HG03442 (cell line): ENCODE data around the gene EEF1E1.

ENCODE experiments used
- ATAC-seq: cut with Tn5 transposase; IDR thresholded peaks from one replicate; pipeline ENCODE4 v1.9.1; 2021; ENCODE audit warnings: mild to moderate bottlenecking, moderate library complexity; ENCODE audit not compliant: unreplicated experiment

EEF1E1 gene

DNA sequence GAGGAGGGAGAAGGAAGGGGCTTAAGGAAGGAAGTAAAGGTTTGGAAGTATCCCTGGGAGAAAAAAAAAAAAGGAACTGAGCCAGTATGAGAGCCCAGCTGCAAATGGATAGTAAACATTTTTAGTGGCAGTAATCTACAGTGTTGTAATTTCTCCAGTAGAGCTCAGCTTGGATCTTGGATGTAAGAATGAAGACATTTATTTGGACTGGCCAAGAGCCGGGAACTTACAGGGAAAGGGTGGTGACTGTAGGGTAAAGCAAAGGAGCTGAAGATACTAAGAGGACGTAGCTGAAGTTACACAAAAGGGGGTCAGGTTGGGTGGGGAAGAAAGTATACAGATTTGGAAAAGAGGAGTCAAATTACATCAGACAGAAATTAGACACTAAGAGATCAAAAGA is 13.5 kb downstream of the EEF1E1 start:
- no peak for ATAC-seq

- no peak for ATAC-seq
Measured at GRCh38 chr6:8087870-8088754, 14.2 kb downstream of the EEF1E1 start.

- no peak for ATAC-seq
Measured at GRCh38 chr6:8086755-8087306, 15.5 kb downstream of the EEF1E1 start.

DNA sequence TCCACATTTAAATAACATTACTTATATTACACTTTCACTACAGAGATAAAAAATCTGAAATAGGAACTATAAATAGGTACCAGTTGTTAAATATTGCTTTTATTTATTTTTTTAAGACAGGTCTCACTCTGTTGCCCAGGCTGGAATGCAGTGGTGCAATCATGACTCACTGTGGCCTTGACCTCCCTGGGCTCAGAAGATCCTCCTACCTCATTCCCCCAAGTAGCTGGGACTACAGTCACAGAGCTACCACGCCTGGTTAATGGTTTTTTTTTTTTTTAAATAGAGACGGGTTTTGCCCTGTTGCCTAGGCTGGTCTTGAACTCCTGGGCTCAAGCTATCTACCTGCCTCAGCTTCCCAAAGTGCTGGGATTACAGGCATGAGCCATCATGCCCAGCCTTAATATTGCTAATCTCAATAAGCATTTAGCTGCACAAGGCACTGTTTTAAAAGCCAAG is 17.3 kb downstream of the EEF1E1 start:
- no peak for ATAC-seq

- ATAC-seq, result no peak
Measured at GRCh38 chr6:8084586-8084985, 17.8 kb downstream of the EEF1E1 start.

DNA sequence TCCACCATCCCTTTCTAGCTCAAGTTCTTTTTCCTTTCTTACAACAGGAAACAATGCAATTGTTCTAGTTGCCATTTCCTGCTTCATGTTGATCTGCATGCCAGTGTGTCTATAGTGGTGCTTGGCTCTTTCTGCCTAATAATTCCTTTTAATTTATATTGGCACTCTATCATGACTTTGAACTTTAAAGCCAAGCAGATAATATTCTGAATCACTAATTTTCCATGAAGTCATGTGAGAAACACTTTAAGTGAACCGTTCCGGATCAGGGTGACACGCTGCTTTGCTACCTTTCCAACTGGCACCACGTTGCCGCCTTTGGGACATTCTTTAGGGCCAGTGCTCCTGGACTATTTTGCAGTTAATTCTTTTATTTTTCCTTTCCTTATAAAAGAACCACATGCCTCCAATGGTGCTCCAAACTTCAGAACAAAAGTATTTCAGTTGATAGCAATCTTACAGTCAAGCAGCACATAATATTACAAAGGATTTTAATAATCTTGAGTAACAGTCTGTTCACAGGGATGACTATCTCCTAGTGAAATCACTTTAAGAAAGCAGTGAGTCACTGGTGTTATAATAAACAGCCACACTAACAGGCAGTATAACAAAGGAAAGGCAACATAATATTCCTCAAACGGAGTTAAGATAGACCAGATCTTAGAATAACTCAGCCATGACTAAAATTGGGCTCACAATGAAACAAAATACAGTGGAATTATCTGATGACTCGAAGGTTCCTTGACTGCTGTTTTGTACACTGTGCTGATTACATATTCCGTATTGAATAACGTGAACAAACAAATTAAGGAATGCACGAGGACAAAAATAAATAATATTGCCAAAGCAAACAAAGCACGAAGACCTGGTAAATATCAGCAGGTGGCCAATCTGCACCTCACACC is 19.1 kb downstream of the EEF1E1 start:
- no peak for ATAC-seq

DNA sequence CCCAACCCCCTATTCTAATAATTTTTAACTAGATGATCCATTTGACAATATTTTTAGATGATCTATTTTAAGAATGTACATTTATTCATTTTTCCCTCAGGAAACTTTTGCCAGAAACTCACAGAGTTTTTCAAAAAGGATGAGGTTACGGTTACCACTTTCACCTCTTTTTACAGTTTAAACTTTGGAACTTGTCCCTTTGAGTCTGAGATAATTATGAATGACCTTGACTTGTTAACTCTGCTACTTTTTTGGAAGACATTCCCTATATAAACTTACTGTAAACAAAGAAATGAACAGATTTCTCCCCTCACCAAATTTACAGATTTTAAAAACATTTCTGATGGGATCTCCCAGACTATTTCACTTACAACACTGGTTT is 19.8 kb downstream of the EEF1E1 start:
- ATAC-seq, result no peak

DNA sequence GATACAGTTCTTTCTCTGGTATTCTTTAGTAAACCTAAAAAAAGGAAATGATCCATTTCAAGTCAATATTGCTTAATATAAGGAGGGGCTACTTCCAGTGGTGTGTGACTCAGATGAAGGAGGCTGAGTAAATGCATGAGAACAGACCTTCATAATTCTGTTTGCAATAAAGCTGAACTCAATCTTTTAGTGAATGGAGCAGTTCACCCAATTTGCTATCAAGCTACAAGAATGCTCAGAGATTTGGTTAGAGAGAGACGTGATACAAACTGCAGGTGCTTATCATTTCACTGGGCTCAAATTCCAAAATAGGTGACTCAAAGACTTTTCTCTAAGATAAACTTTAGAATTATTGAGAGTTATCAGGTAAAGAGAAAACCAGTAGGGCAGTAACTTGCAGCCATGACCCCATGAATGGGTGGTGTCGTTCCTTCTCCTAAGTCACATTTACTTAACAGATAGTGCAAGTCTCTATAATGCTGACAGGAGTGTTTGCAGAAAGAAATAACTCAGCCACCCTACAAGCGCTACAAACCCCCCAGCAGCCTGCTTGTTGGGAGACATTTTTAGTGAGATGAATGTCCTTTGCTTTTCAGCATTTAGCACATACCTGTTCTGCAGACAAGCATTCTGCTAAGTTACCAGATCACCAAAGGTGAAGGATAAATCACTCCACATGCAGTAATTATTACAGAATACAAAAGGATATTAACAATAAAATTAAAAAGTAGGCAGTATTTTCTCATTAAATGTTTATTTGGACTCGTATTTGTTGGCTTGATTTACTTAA is 21.8 kb downstream of the EEF1E1 start:
- no peak for ATAC-seq

DNA sequence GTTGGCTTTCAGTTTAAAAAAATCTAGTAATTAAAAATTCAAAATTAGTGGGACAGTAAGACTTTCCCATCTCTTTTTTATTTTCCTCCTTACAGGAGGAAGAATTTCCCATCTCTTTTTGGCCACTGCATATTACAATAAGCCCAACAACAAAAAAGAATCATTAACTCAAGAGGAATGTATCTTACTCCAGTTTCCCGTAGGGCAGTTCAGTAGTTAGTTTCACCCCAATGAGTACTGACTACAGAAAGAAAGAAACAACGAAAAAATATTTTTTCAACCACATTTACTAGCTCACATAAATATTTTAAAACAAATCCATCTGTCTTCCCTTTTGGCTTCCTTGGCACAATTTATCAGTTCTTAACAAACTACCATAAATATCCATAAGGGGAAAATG is 23.2 kb downstream of the EEF1E1 start:
- no peak for ATAC-seq

DNA sequence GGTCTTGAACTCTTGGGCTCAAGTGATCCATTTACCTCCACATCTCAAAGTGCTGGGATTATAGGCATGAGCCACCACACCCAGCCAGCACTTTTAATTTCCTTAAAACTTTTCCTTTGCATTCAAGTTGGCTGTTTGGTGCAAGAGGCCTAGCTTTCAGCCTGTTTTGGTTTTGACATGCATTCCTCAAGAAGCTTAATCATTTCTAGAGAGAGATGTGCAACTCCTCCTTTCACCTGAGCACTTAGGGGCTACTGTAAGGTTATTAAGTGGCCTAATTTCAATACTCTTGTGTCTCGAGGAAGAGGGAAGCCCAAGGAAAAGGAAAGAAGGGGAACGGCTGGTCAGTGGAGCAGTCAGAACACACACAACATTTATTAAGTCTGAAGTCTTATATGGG is 24.4 kb downstream of the EEF1E1 start:
- no peak for ATAC-seq

DNA sequence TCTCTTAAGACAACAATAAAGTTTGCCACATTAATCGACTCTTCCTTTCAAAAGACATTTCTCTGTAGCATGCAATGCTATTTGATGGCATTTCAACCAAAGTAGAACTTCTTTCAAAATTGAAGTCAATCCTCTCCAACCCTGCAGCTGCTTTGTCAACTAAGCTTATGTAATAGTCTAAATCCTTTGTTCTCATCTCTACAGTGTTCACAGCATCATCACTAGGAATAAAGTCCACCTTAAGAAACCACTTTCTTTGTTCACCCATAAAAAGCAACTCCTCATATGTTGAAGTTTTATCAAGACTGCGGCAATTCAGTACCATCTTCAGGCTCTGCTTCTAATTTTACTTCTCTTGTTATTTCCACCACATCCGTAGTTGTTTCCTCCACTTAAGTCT is 26.6 kb downstream of the EEF1E1 start:
- ATAC-seq, result no peak

DNA sequence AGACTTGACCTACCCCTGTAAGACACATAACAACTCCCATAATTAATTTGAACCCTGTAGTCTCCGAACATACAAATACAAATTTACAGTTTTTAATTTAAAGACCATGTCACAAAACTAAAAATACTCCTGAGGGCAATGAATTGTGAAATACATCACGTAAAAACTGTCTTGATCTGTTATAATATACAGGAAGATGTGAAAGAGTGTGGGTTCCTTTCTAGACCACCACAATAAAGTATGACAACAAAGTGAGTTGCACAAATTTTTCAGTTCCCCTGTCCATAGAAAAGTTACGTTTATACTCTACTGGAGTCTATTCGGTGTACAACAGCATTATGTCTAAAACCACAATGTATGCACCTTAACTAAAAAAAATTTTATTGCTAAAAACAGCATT is 27.2 kb downstream of the EEF1E1 start:
- no peak for ATAC-seq

GRCh38 chr6:8074213-8074612 is 28.1 kb downstream of the EEF1E1 start:
- no peak for ATAC-seq

DNA sequence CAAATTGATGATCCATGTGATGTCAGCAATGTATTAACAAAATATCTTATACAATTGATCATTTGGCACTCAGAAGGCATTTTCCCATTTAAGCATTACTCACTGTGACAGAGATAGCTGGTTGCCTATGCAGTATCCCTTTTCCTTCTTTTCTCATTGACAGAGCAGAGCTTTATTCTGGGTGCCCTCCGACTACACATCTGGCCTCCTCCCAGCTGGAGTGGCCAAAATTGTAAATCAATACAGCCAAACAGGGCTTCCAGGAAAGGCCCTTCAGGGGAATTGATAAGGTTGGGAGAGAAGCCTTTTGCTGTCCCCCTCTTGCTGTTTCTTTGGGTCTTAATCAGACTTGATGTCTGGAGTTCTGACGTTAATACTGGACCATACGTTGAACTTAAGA is 28.6 kb downstream of the EEF1E1 start:
- no peak for ATAC-seq

GRCh38 chr6:8070718-8071117 is 31.6 kb downstream of the EEF1E1 start:
- no peak for ATAC-seq

GRCh38 chr6:8069631-8070284 is 32.6 kb downstream of the EEF1E1 start:
- ATAC-seq, result no peak

GRCh38 chr6:8069151-8069550 is 33.2 kb downstream of the EEF1E1 start:
- no peak for ATAC-seq

GRCh38 chr6:8066108-8066507 is 36.2 kb downstream of the EEF1E1 start:
- no peak for ATAC-seq

- ATAC-seq, result peak; percentile 63
Measured at GRCh38 chr6:8065519-8065911, 36.8 kb downstream of the EEF1E1 start.
